HCT116 (cell line): Measurements from ENCODE around the gene TCF19. TPM values are rescaled to one million over a fixed set of nuclear protein-coding genes. Genes with fewer than 3 reads are reported as not detected.

Experiments used
- ATAC-seq: fragments of 200-7000 bp; cut with Tn5 transposase; 2 replicates; pipeline ENCODE4 v1.9.1; 2020; ENCODE audit warnings: mild to moderate bottlenecking, moderate library complexity
- BruUV-seq: library from RNA; stranded (reverse); fragments of 400-500 nt; replicated peaks from 2 replicates; lab custom pipeline; 2021; lab: Mats Ljungman, UMichigan
- CTCF ChIA-PET: fragments of 300-600 bp; sonication (Branson Sonifier 250); formaldehyde crosslinking; loops from one replicate; lab custom pipeline; 2021; ENCODE audit warnings: antibody characterized with exemption; lab: Charles Lee
- POLR2A ChIA-PET: fragments of 300-600, 350-600 bp; sonication (Branson Sonifier 250); formaldehyde crosslinking; loops from one replicate; lab custom pipeline; 2021; ENCODE audit warnings: antibody characterized with exemption; lab: Charles Lee
- RAD21 ChIA-PET, 2 experiments: fragments of 300-600 bp; sonication (Branson Sonifier 250); formaldehyde crosslinking; loops; one replicate each; lab custom pipeline; 2023; ENCODE audit warnings: low total read pairs in 2 of 2; ENCODE audit not compliant: uncharacterized antibody in 2 of 2, unreplicated experiment in 2 of 2, low non-redundant PET in 1 of 2; lab: Charles Lee
- DNase-seq: peaks from one replicate; pipeline ENCODE4 v3.0.0-alpha.2; 2010; ENCODE audit warnings: low read depth, low spot score
- H2AFZ ChIP-seq: fragments of 200-600 bp; shearing (Covaris generic), sonication (generic); 2 replicates; pipeline ENCODE4 v1.6.1; 2017; ENCODE audit warnings: low read depth, mixed run types, mixed read lengths, antibody characterized with exemption, low read length; ENCODE audit not compliant: poor library complexity, severe bottlenecking
- H3K27ac ChIP-seq: 2 replicates; pipeline ENCODE4 v1.5.1; 2012; ENCODE audit warnings: low read depth, low read length
- H3K27me3 ChIP-seq: fragments of 200-600 bp; sonication (generic); 2 replicates; pipeline ENCODE4 v1.6.1; 2016; ENCODE audit warnings: mixed run types, low read length, mixed read lengths; ENCODE audit not compliant: insufficient read depth
- H3K36me3 ChIP-seq, 2 experiments: fragments of 200-500 bp in 1 of 2; fragments of 200-600 bp in 1 of 2; sonication (Bioruptor generic) in 1 of 2; sonication (generic) in 1 of 2; 2 replicates each; pipeline versions ENCODE4 v1.5.1 to v1.6.1; 2014 to 2016; ENCODE audit warnings: low read length in 2 of 2, inconsistent platforms in 1 of 2, mixed read lengths in 1 of 2, mixed run types in 1 of 2; ENCODE audit not compliant: insufficient read depth in 2 of 2, control insufficient read depth in 1 of 2
- H3K4me1 ChIP-seq, 2 experiments: fragments of 200-600 bp in 1 of 2; sonication (generic) in 1 of 2; 2 replicates each; pipeline versions ENCODE4 v1.5.1 to v1.6.1; 2012 to 2017; ENCODE audit warnings: low read length in 2 of 2, inconsistent platforms in 1 of 2, mild to moderate bottlenecking in 1 of 2, mixed read lengths in 1 of 2, mixed run types in 1 of 2, moderate library complexity in 1 of 2; ENCODE audit not compliant: insufficient read depth in 2 of 2, control insufficient read depth in 1 of 2
- H3K4me2 ChIP-seq: fragments of 200-600 bp; sonication (generic); 2 replicates; pipeline ENCODE4 v1.6.1; 2017; ENCODE audit warnings: mixed run types, low read length, mixed read lengths
- H3K4me3 ChIP-seq, 2 experiments: fragments of 200-600 bp in 1 of 2; sonication (generic) in 1 of 2; replicated peaks in 1 of 2; 2 replicates each; pipeline ENCODE4 v1.5.1; 2011 to 2016; ENCODE audit warnings: low read length in 2 of 2, control low read depth in 1 of 2, low read depth in 1 of 2, mild to moderate bottlenecking in 1 of 2, mixed read lengths in 1 of 2, mixed run types in 1 of 2
- H3K79me2 ChIP-seq: fragments of 200-600 bp; sonication (generic); 2 replicates; pipeline ENCODE4 v1.6.1; 2017; ENCODE audit warnings: mild to moderate bottlenecking, mixed run types, low read length, moderate library complexity, mixed read lengths; ENCODE audit not compliant: insufficient read depth
- H3K9ac ChIP-seq: fragments of 200-600 bp; sonication (generic); 2 replicates; pipeline ENCODE4 v1.6.1; 2016; ENCODE audit warnings: low read length, mixed read lengths
- H3K9me2 ChIP-seq: fragments of 200-600 bp; sonication (generic), shearing (Covaris generic); 2 replicates; pipeline ENCODE4 v1.6.1; 2017; ENCODE audit warnings: mixed run types, mild to moderate bottlenecking, moderate library complexity; ENCODE audit not compliant: insufficient read depth
- H3K9me3 ChIP-seq, 2 experiments: fragments of 200-500 bp in 1 of 2; fragments of 200-600 bp in 1 of 2; sonication (Bioruptor generic) in 1 of 2; sonication (generic) in 1 of 2; 2 replicates each; pipeline ENCODE4 v1.6.1; 2014 to 2017; ENCODE audit warnings: low read length in 2 of 2, mixed read lengths in 2 of 2, inconsistent platforms in 1 of 2, low read depth in 1 of 2, mild to moderate bottlenecking in 1 of 2, mixed run types in 1 of 2, moderate library complexity in 1 of 2; ENCODE audit not compliant: control insufficient read depth in 1 of 2, insufficient read depth in 1 of 2
- H4K20me1 ChIP-seq: fragments of 200-600 bp; sonication (generic), shearing (Covaris generic); 2 replicates; pipeline ENCODE4 v1.6.1; 2017; ENCODE audit warnings: mixed run types, mild to moderate bottlenecking, moderate library complexity; ENCODE audit not compliant: insufficient read depth
- CBX3 ChIP-seq: IDR thresholded peaks from 2 replicates; pipeline ENCODE4 v1.6.1; 2012; ENCODE audit warnings: low read depth
- EGR1 ChIP-seq: IDR thresholded peaks from 2 replicates; pipeline ENCODE4 v1.6.1; 2012; ENCODE audit warnings: low read depth
- EZH2phosphoT487 ChIP-seq: fragments of 200-600 bp; IDR thresholded peaks from 2 replicates; pipeline ENCODE4 v1.6.1; 2018; ENCODE audit warnings: antibody characterized with exemption, borderline replicate concordance
- FOSL1 ChIP-seq: IDR thresholded peaks from 2 replicates; pipeline ENCODE4 v1.6.1; 2012; ENCODE audit warnings: low read depth
- POLR2AphosphoS5 ChIP-seq: IDR thresholded peaks from 2 replicates; pipeline ENCODE4 v1.6.1; 2011; ENCODE audit warnings: mild to moderate bottlenecking, low read depth, low read length, moderate library complexity
- SIN3A ChIP-seq: IDR thresholded peaks from 2 replicates; pipeline ENCODE4 v1.6.1; 2012; ENCODE audit warnings: low read depth
- SRF ChIP-seq: IDR thresholded peaks from 2 replicates; pipeline ENCODE4 v1.6.1; 2012; ENCODE audit warnings: low read depth
- YY1 ChIP-seq: IDR thresholded peaks from 2 replicates; pipeline ENCODE4 v1.6.1; 2011; ENCODE audit warnings: low read length, low read depth, moderate library complexity, mild to moderate bottlenecking; ENCODE audit not compliant: insufficient replicate concordance; ENCODE audit errors: extremely low read depth
- ZFX ChIP-seq: fragments of 450-650 bp; IDR thresholded peaks from 2 replicates; pipeline ENCODE4 v1.6.1; 2017
- intact Hi-C: fragments of 100-400 bp; cut with micrococcal nuclease; formaldehyde crosslinking; loops from 2 replicates; pipeline ENCODE4 v1.10.0; 2022
- total RNA-seq: library from RNA; stranded (reverse); gene quantifications from one replicate; pipeline ENCODE4 v1.2.1, GENCODE V29; 2021; ENCODE audit not compliant: unreplicated experiment
- TF ChIP-seq, protein P1 (sequence below): IDR thresholded peaks from 2 replicates; pipeline ENCODE4 v1.6.1; 2012

The TCF19 gene
- total RNA-seq, 1 experiment from 2014 or later = 15.4 TPM

DNA sequence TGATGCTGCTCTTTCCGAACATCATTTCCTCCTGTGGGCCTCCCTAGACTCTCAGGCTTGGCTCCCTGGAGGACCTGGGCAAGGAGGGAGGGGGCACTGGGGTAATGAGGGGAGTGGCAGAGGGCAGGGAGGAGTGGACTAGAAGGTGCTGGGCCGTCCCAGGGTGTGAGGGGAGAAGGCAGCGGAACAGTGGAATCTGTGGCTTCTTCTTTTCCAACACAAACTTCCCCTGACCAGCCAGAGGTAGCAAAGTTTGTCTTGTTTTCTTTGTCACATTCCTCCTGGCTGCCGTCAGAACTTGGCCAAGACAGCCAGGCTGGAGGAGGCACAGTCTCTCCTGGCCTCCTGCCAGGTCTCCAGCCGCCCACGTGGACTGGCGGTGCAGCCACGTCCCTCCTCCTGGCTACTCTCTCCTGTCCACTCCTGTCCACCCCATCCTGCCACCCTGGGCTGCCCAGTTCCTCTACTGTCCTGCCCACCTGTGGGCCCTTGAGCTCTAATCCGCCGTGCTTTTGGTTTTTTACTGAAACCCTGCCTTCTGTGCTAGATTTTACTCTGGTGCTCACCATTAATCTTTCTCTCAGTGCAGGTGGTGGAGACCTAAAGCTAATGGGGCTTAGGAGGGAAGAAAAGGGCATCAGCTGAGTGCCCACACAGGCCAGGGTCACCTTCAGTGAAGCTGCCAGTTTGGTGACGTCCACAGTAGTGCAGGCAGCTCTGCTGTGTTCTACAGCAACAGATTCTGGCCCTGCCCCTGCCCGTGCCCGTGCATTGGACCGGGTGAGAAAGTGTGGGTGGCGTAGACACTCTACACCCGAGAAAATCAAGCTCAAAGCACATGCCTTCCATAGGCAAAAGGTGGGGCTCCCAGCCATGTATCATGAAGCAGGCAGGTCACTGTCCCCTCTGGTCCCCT is 35.3 kb upstream of the TCF19 start:
- Histone ChIP-seq H3K27ac (peak overlapping the region; percentile 64), H3K9ac (peak overlapping the region; percentile 39), H3K9me3 (no peaks in the 10 kb centered on the region), H3K27me3 (no peaks in the 10 kb centered on the region), H3K79me2 (no peaks in the 10 kb centered on the region), H3K36me3 (no peaks in the 10 kb centered on the region), H4K20me1 (no peaks in the 10 kb centered on the region), H3K4me2 (peak overlapping the region; percentile 81), H2AFZ (no peak overlapping the region), H3K4me1 (peaks cover 41 to 58% of the 10 kb centered on the region in 2 experiments), H3K4me3 (peak overlapping the region in 1 of 2 experiments; percentile 27; a peak in 2 of 4 replicates), H3K9me2 (no peaks in the 10 kb centered on the region)
- intact Hi-C loops = no loop called here
- ATAC-seq (peak; percentile 75), DNase-seq (peak; percentile 72)
- POLR2A ChIA-PET = interaction anchor here (2.1 kb wide), 1 partner anchor 8 kb away, joined by 7 read pairs; the partner anchor contains the start of gene PSORS1C1
- no TSS peak for BruUV-seq
- RAD21 ChIA-PET = no interaction called here
- TF ChIP-seq SRF = no peak
- peak; percentile 85 for TF ChIP-seq EGR1
- peak; percentile 48; the same call in 1 of the 2 replicates for TF ChIP-seq FOSL1
- peak; percentile 25 for TF ChIP-seq YY1
- peak; percentile 69 for TF ChIP-seq POLR2AphosphoS5
- no peak for TF ChIP-seq ZFX
- TF ChIP-seq EZH2phosphoT487 = no peak
- TF ChIP-seq CBX3 = peak; percentile 70
- TF ChIP-seq SIN3A = peak; percentile 76
- TF ChIP-seq, protein P1, sequence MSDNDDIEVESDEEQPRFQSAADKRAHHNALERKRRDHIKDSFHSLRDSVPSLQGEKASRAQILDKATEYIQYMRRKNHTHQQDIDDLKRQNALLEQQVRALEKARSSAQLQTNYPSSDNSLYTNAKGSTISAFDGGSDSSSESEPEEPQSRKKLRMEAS = peak; percentile 91
- CTCF ChIA-PET = interaction anchor here (2.4 kb wide), 1 partner anchor 36 kb away, joined by 7 read pairs; no protein-coding TSS in a partner anchor
